A673 (cell line): ENCODE measurements around the gene CCDC40. TPM values are rescaled to one million over a fixed set of nuclear protein-coding genes. Genes with fewer than 3 reads are reported as not detected.

Experiments used
- BruUV-seq: library from RNA; stranded (reverse); fragments of 400-500 nt; replicated peaks from 2 replicates; lab custom pipeline; 2021; lab: Mats Ljungman, UMichigan
- CTCF ChIA-PET: fragments of 300-600 bp; sonication (Branson Sonifier 250); formaldehyde crosslinking; loops from one replicate; lab custom pipeline; 2022; ENCODE audit warnings: antibody characterized with exemption; lab: Charles Lee
- POLR2A ChIA-PET: fragments of 300-600 bp; sonication (Branson Sonifier 250); formaldehyde crosslinking; loops from one replicate; lab custom pipeline; 2022; ENCODE audit warnings: antibody characterized with exemption; ENCODE audit not compliant: low non-redundant PET; lab: Charles Lee
- DNase-seq: peaks from one replicate; pipeline ENCODE4 v3.0.0-alpha.2; 2015; ENCODE audit warnings: low spot score
- H3K27ac ChIP-seq: fragments of 200-600 bp; sonication (generic); 2 replicates; pipeline ENCODE4 v1.5.1; 2016; ENCODE audit warnings: mixed run types, low read depth, mild to moderate bottlenecking, mixed read lengths, antibody characterized with exemption, low read length; ENCODE audit not compliant: poor library complexity, severe bottlenecking
- H3K27me3 ChIP-seq: fragments of 200-600 bp; sonication (generic); replicated peaks from 2 replicates; pipeline ENCODE4 v1.6.1; 2017; ENCODE audit warnings: mixed run types, low read depth, mild to moderate bottlenecking, mixed read lengths, antibody characterized with exemption, low read length; ENCODE audit not compliant: insufficient read depth, poor library complexity
- H3K36me3 ChIP-seq: fragments of 200-600 bp; sonication (generic); 2 replicates; pipeline ENCODE4 v1.6.1; 2016; ENCODE audit warnings: mixed run types, mild to moderate bottlenecking, mixed read lengths, antibody characterized with exemption, low read length; ENCODE audit not compliant: insufficient read depth, poor library complexity, severe bottlenecking
- H3K4me1 ChIP-seq: fragments of 200-600 bp; sonication (generic); 2 replicates; pipeline ENCODE4 v1.6.1; 2017; ENCODE audit warnings: mixed run types, mild to moderate bottlenecking, mixed read lengths, antibody characterized with exemption, low read length; ENCODE audit not compliant: insufficient read depth, poor library complexity, severe bottlenecking
- H3K4me3 ChIP-seq: fragments of 200-600 bp; sonication (generic); 2 replicates; pipeline ENCODE4 v1.5.1; 2016; ENCODE audit warnings: low read depth, mixed run types, mild to moderate bottlenecking, mixed read lengths, low read length; ENCODE audit not compliant: poor library complexity, severe bottlenecking
- H3K9me3 ChIP-seq: fragments of 200-600 bp; sonication (generic); 2 replicates; pipeline ENCODE4 v1.6.1; 2016; ENCODE audit warnings: mixed run types, low read depth, mild to moderate bottlenecking, mixed read lengths, antibody characterized with exemption, low read length; ENCODE audit not compliant: poor library complexity, severe bottlenecking
- EZH2 ChIP-seq: fragments of 200-600 bp; sonication (generic); IDR thresholded peaks from 2 replicates; pipeline ENCODE4 v1.6.1; 2017; ENCODE audit warnings: borderline replicate concordance, low read depth, mild to moderate bottlenecking, mixed read lengths, antibody characterized with exemption, low read length; ENCODE audit not compliant: poor library complexity, severe bottlenecking
- intact Hi-C: fragments of 100-400 bp; cut with micrococcal nuclease; formaldehyde crosslinking; loops from one replicate; pipeline ENCODE4 v1.10.0; 2022; ENCODE audit not compliant: unreplicated experiment
- total RNA-seq: library from RNA; stranded (reverse); gene quantifications from 2 replicates; pipeline ENCODE4 v1.2.3, GENCODE V29; 2021
- TF ChIP-seq, protein P1 (sequence below): fragments of 300-800, 200-600 bp; sonication (generic); conservative IDR thresholded peaks from 2 replicates; pipeline ENCODE4 v1.5.1; 2017; ENCODE audit warnings: low read depth, mild to moderate bottlenecking, antibody characterized with exemption, low read length, moderate library complexity, mixed read lengths

CCDC40 gene
- total RNA-seq, 1 experiment from 2014 or later, result 3.5 TPM

DNA sequence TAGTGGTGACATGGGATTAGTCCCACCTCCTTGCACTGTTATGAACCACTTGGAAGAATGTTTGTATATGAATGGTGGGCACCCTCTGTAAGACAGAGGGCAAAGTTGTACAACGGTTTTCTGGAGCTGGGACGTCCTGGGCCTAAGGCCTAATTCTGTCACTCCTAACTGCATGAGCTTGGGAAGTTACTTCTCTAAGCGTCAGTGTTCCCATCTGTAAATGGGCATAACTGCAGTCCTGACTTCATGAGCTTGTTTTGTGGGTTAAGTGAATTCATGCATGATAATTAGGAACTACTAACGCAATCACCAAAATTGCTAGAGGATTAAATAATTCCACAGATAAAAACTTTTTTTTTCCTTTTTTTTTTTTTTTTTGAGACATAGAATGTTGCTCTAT, 2.6 kb upstream of the CCDC40 start:
- no peak overlapping the region for H3K27ac ChIP-seq
- ChIA-PET POLR2A (no interaction called here), CTCF (interaction anchor here (0.7 kb wide), 1 partner anchor 27 kb away, joined by 3 read pairs; no protein-coding TSS in a partner anchor)
- H3K36me3 ChIP-seq, result no peaks in the 10 kb centered on the region
- peaks cover 5% of the 10 kb centered on the region for H3K4me1 ChIP-seq
- DNase-seq, result no peak
- BruUV-seq, result no TSS peak
- intact Hi-C loops, result no loop called here
- no peak overlapping the region for H3K4me3 ChIP-seq
- no peak for TF ChIP-seq EZH2
- TF ChIP-seq, protein P1, sequence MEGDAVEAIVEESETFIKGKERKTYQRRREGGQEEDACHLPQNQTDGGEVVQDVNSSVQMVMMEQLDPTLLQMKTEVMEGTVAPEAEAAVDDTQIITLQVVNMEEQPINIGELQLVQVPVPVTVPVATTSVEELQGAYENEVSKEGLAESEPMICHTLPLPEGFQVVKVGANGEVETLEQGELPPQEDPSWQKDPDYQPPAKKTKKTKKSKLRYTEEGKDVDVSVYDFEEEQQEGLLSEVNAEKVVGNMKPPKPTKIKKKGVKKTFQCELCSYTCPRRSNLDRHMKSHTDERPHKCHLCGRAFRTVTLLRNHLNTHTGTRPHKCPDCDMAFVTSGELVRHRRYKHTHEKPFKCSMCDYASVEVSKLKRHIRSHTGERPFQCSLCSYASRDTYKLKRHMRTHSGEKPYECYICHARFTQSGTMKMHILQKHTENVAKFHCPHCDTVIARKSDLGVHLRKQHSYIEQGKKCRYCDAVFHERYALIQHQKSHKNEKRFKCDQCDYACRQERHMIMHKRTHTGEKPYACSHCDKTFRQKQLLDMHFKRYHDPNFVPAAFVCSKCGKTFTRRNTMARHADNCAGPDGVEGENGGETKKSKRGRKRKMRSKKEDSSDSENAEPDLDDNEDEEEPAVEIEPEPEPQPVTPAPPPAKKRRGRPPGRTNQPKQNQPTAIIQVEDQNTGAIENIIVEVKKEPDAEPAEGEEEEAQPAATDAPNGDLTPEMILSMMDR, result no peak
- H3K27me3 ChIP-seq, result no peaks in the 10 kb centered on the region
- no peaks in the 10 kb centered on the region for H3K9me3 ChIP-seq

DNA sequence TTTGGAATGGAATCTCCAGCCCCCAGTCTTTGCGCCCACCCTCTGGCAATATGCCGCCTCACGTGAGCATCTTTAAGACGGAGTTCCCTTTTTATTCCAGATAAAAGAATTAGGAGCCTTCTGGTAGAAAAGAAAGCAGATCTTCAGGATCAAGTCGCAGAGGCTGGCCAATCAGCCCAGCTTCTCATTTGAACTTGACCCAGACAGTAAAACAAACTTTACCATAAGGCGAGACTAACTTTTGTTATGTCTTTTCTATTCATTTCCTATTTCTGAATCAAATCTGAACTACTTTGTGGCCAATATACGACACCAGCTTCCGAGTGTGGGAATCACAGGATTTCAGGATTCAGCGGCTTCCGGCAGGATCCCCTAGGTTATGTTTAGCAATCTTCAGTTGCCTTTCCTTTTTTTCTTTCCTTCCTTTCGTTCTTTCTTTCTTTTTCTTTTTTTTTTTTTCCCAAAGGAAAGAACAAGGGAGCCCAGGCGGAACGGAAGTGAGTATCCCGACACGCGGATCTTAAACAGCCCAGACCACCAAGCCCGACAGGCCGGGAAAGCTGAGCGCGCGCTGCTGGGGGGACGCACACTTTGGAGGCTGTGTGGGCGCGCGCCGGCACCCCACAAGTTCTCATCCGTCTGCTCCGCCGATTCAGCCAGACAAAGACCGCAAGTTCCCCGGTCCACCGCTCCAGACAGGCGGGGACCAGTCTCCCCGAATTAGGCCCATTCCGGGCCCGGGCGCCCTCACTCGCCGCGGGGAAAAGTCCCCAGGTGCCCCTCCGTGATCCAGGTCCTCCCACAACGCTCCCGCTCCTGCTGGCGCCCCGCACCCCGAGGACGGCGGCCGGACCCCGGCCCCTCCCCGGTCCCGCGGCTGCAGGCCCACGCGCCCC, 1.4 kb upstream of the CCDC40 start:
- Histone ChIP-seq H3K27me3 (no peaks in the 10 kb centered on the region), H3K27ac (peak overlapping the region; percentile 77), H3K9me3 (no peaks in the 10 kb centered on the region), H3K36me3 (no peaks in the 10 kb centered on the region), H3K4me3 (peak overlapping the region; percentile 85), H3K4me1 (peaks cover 5% of the 10 kb centered on the region)
- TF ChIP-seq, protein P1, result no peak
- no peak for TF ChIP-seq EZH2
- BruUV-seq, result no TSS peak
- CTCF ChIA-PET, result interaction anchor here (0.7 kb wide), 3 partner anchors 35 to 506 kb away, joined by 3 to 5 read pairs (median 4); no protein-coding TSS in a partner anchor
- POLR2A ChIA-PET, result no interaction called here
- intact Hi-C loops, result no loop called here
- DNase-seq, result peak; percentile 54

DNA sequence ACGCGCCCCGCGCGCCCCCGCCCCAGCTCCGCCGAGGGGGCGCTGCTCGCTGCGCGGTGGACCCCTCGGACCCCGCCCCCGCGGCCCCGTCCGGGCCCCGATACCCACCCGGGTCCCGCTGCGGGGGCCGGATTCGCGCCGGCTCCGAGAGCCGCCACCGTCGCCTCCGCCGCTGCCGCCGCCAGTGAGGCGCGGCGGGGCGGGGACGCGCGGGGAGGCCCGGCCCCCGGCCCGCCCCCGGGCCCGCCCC, 830 bp upstream of the CCDC40 start, which contains the start of gene TBC1D16:
Gene TBC1D16, minus strand, starts transcription at position 186 of the 250 bp plus-strand sequence. CDS start 22,325 bp downstream, outside the sequence.
- Histone ChIP-seq H3K4me1 (peaks cover 5% of the 10 kb centered on the region), H3K4me3 (peak within 1 kb of the TSS; percentile 85), H3K27ac (peak within 1 kb of the TSS; percentile 85), H3K36me3 (no peaks in the 10 kb centered on the region), H3K27me3 (no peaks in the 10 kb centered on the region), H3K9me3 (no peaks in the 10 kb centered on the region)
- no peak for DNase-seq
- no TSS peak for BruUV-seq
- TF ChIP-seq EZH2, result no peak
- TF ChIP-seq, protein P1, result no peak
- ChIA-PET POLR2A (no interaction called here), CTCF (no interaction called here)
- intact Hi-C loops, result no loop called here
